ENCODE data around the gene MED14. TPM values are rescaled to one million over a fixed set of nuclear protein-coding genes. Genes with fewer than 3 reads are reported as not detected.

Gene MED14
- total RNA-seq = 23.2 and 27.6 TPM in 2 replicates

GRCh38 chrX:40735325-40736169 is at the start of gene MED14:
MED14 (minus strand) TSS chrX:40735542; CDS start chrX:40735412, 130 bp downstream.

GRCh38 chrX:40647307-40648197 is 87.8 kb downstream of the MED14 start, which contains the start of gene CXorf38:
CXorf38 (minus strand) TSS chrX:40647561; CDS start chrX:40647520, 41 bp downstream.

GRCh38 chrX:40623139-40623536 is 112.2 kb downstream of the MED14 start, which contains the start of gene MPC1L:
MPC1L (plus strand) TSS chrX:40623428; CDS start chrX:40623566, 138 bp downstream.

Other genes starting within 250 kb of the MED14 start
- gene ATP6AP2, start 154.6 kb downstream of the MED14 start, total RNA-seq = 102 and 116 TPM in 2 replicates
- gene MPC1L, start 112.1 kb downstream of the MED14 start, total RNA-seq = not detected in 2 replicates
- gene CXorf38, start 88.0 kb downstream of the MED14 start, total RNA-seq = 16.3 and 18.0 TPM in 2 replicates